NCI-H460 (cell line): ENCODE data around the gene ETS1. TPM values are rescaled to one million over a fixed set of nuclear protein-coding genes. Genes with fewer than 3 reads are reported as not detected.

ENCODE experiments used
- DNase-seq: peaks from one replicate; pipeline ENCODE4 v3.0.0-alpha.2; 2016; ENCODE audit warnings: low read depth; ENCODE audit errors: extremely low read depth
- total RNA-seq: library from RNA; depleted of rRNA; stranded (reverse); fragments of >200 nt; shearing (Covaris generic); gene quantifications from 2 replicates; pipeline ENCODE4 v1.2.3, GENCODE V29; 2014

ETS1 gene
- total RNA-seq, 1 experiment from 2014 or later, result 17.9 TPM

GRCh38 chr11:128573638-128574037 is 13.7 kb downstream of the ETS1 start:
- no peak for DNase-seq

- DNase-seq, result no peak
These were observed 14.4 kb downstream of the ETS1 start for GRCh38 chr11:128572965-128573364.

GRCh38 chr11:128570632-128571031 is 16.7 kb downstream of the ETS1 start:
- no peak for DNase-seq

- DNase-seq, result no peak
These were observed 18.1 kb downstream of the ETS1 start for GRCh38 chr11:128569291-128569690.

GRCh38 chr11:128568166-128568778 is 19.1 kb downstream of the ETS1 start:
- DNase-seq, result no peak

GRCh38 chr11:128567130-128567529 is 20.2 kb downstream of the ETS1 start:
- no peak for DNase-seq

GRCh38 chr11:128565881-128566280 is 21.5 kb downstream of the ETS1 start:
- no peak for DNase-seq

GRCh38 chr11:128564642-128565245 is 22.6 kb downstream of the ETS1 start:
- DNase-seq, result no peak

- no peak for DNase-seq
These were observed 23.3 kb downstream of the ETS1 start for GRCh38 chr11:128563942-128564641.

GRCh38 chr11:128563308-128563707 is 24.1 kb downstream of the ETS1 start:
- DNase-seq, result no peak

- DNase-seq, result no peak
These were observed 27.8 kb downstream of the ETS1 start for GRCh38 chr11:128559496-128560103.

GRCh38 chr11:128555606-128556005 is 31.8 kb downstream of the ETS1 start:
- DNase-seq, result no peak

- DNase-seq, result no peak
These were observed 33.5 kb downstream of the ETS1 start for GRCh38 chr11:128553662-128554362.

GRCh38 chr11:128552783-128553661 is 34.3 kb downstream of the ETS1 start:
- no peak for DNase-seq

- DNase-seq, result no peak
These were observed 35.6 kb downstream of the ETS1 start for GRCh38 chr11:128551611-128552335.

GRCh38 chr11:128551058-128551457 is 36.3 kb downstream of the ETS1 start:
- DNase-seq, result no peak

GRCh38 chr11:128550261-128550821 is 37.0 kb downstream of the ETS1 start:
- no peak for DNase-seq

- DNase-seq, result no peak
These were observed 38.0 kb downstream of the ETS1 start for GRCh38 chr11:128549256-128549944.
